ENCODE results near the gene JTB.
"Not testable (repeated sequence)": the region's sequence is repeated elsewhere in the genome, so short reads cannot be mapped to it uniquely, and the experiment has no call there.

Gene JTB

GRCh38 chr1:153984123-153984894 is 6.8 kb upstream of the JTB start:
- peak overlapping the region in 3 of 7 experiments; percentile 53 to 60 (median 60) for H3K4me3 ChIP-seq
- peak overlapping the region in 14 of 21 experiments; percentile 80 to 94 (median 87) for H3K27ac ChIP-seq

GRCh38 chr1:153981735-153982134 is 4.3 kb upstream of the JTB start:
- peak overlapping the region in 2 of 21 experiments; percentile 16 to 21 for H3K27ac ChIP-seq
- H3K4me3 ChIP-seq, result not testable (repeated sequence)

GRCh38 chr1:153979091-153979490 is 1.6 kb upstream of the JTB start:
- H3K27ac ChIP-seq, result peak overlapping the region in 1 of 21 experiments; percentile 99
- H3K4me3 ChIP-seq, result not testable (repeated sequence)

- peak overlapping the region in 19 of 21 experiments; percentile 89 to 99 (median 96) for H3K27ac ChIP-seq
- H3K4me3 ChIP-seq, result peak overlapping the region; percentile 63 to 99 (median 91)
Observed at GRCh38 chr1:153978274-153978909, 918 bp upstream of the JTB start.

DNA sequence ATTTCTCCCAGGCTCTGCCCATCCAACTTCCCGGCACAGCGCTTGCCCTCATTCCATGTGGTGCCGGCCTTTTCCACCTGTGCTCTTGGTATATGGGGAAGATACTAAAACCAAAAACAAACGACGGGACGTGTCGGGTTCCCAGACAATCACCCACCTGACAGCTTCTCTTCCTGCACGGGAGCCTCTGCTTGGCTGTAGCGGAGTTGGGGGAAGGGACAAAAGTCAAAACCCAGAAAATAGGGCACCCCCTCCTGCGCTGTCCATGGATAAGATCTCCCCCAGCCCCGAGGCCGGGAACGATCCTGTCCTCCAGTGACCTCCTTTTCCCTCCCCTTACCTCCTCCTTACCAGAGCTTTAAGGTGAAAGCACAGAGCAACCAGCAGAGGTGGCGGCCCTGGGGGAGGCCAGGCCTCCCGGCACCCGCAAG is 640 bp downstream of the JTB start:
- H3K27ac ChIP-seq, result peak overlapping the region; percentile 86 to 99 (median 95)
- peak overlapping the region; percentile 63 to 99 (median 91) for H3K4me3 ChIP-seq

GRCh38 chr1:153973525-153973924 is 3.9 kb downstream of the JTB start:
- Histone ChIP-seq H3K27ac (peak overlapping the region in 1 of 21 experiments; percentile 5), H3K4me3 (no peak overlapping the region)

DNA sequence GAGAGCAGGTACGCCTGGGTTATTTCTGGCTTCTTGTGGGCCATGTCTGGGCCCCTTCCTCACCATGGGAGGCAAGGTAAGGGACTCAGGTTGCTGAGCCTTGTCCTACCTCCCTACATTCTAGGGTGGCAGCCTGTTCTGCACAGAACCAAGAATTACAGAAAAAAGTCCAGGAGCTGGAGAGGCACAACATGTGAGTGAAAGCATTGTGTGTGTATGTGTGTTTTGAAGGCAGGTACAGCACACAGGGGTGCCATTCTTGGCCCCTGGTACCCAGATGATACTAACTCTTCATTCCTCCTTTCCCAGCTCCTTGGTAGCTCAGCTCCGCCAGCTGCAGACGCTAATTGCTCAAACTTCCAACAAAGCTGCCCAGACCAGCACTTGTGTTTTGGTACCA is 4.4 kb downstream of the JTB start:
- Histone ChIP-seq H3K4me3 (no peak overlapping the region), H3K27ac (peak overlapping the region in 1 of 21 experiments; percentile 5)

DNA sequence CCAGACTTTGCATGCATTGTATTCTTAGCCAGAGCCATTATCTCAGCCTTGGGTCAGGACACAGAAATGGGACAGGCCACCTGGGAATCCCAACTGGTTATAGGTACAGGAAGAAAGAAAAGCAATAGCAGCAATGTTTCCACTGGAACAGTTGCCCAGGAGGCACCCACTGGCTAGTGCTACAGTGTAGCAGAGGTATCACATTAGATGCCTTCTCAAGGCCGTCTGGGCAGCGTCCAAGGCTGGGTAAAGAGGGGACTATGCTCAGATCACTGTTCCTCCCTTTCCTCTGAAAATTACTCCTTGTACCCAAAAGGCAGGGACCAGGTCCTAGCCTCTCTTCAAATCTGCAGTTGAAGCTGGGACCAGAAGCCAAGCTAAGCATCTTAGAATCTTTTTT is 7.1 kb downstream of the JTB start:
- Histone ChIP-seq H3K4me3 (no peak overlapping the region), H3K27ac (no peak overlapping the region)

GRCh38 chr1:153968972-153969371 is 8.5 kb downstream of the JTB start:
- Histone ChIP-seq H3K4me3 (no peak overlapping the region), H3K27ac (peak overlapping the region in 4 of 21 experiments; percentile 1 to 89 (median 28))

DNA sequence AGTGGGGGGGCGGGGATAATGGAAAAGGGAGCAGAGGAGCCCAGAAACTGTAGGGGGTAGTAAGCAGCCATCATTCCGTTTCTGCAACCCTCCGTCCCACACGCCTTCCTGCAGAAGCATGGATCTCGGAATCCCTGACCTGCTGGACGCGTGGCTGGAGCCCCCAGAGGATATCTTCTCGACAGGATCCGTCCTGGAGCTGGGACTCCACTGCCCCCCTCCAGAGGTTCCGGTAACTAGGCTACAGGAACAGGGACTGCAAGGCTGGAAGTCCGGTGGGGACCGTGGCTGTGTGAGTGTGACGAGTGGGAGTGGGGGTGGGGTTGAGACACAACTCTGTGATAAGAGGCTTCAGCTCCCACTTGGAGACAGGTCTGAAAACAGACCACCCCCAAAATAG is 9.1 kb downstream of the JTB start:
- Histone ChIP-seq H3K27ac (peak overlapping the region in 16 of 21 experiments; percentile 29 to 94 (median 86)), H3K4me3 (peak overlapping the region; percentile 53 to 67 (median 62))

DNA sequence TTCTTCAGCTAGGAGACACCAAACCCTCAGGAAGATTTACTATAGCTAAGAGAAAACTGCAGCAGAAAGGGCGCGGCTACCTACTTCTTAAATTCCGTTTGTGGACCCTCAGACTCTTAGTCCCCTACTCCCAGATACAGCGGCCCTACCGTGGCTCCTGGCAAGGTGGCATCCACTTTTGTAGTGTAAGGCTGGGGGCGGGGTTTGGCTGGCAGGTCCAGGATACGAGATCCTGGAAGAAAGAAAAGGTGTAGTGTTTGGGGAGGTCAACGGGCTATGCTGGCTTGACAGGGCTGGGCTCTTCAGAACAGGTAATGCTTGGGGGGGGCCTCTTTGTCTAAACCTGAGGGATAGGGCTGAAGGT is 9.5 kb downstream of the JTB start:
- H3K27ac ChIP-seq, result peak overlapping the region in 20 of 21 experiments; percentile 74 to 94 (median 85)
- H3K4me3 ChIP-seq, result peak overlapping the region; percentile 53 to 67 (median 62)

GRCh38 chr1:153967107-153967999 is 10.1 kb downstream of the JTB start, which contains the start of gene CREB3L4:
CREB3L4 (plus strand) TSS chr1:153967902; CDS start chr1:153968526, 624 bp downstream.
- H3K27ac ChIP-seq, result peak within 1 kb of the TSS in 20 of 21 experiments; percentile 74 to 94 (median 85)
- peak within 1 kb of the TSS; percentile 53 to 67 (median 62) for H3K4me3 ChIP-seq

DNA sequence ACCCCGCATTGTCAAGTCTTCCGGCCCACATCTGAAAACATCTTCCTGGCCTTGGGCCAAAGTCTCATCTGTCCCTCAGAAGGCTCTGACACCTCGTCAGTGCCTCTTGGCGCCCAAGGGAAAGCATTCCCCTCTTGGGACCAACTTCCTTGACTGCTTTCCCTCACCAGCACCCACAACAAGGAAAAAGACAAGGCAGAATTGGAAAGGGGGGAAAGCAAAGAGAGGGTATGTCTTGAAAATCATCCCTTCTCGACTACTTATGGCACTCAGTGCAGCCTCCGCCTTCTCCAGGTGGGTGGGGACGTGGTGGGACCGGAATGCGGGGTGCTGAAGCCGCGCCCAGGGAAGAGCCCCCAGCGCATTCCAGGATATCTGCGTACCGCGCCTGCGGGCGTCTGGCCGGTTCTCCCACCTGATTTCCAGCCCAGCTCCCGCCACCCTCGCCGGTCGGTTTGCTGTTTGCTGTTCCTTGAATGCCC is 13.6 kb downstream of the JTB start:
- H3K27ac ChIP-seq, result peak overlapping the region in 20 of 21 experiments; percentile 85 to 98 (median 94)
- peak overlapping the region; percentile 47 to 83 (median 66) for H3K4me3 ChIP-seq

GRCh38 chr1:153963030-153963849 is 14.2 kb downstream of the JTB start, which contains the start of gene SLC39A1:
SLC39A1 (minus strand) TSS chr1:153963537; CDS start chr1:153962715, 822 bp downstream.
- H3K4me3 ChIP-seq, result peak within 1 kb of the TSS; percentile 47 to 83 (median 66)
- H3K27ac ChIP-seq, result peak within 1 kb of the TSS; percentile 41 to 98 (median 94)

- H3K27ac ChIP-seq, result peak overlapping the region; percentile 41 to 98 (median 94)
- H3K4me3 ChIP-seq, result peak overlapping the region; percentile 47 to 83 (median 66)
Observed at GRCh38 chr1:153962088-153963029, 15.1 kb downstream of the JTB start.

DNA sequence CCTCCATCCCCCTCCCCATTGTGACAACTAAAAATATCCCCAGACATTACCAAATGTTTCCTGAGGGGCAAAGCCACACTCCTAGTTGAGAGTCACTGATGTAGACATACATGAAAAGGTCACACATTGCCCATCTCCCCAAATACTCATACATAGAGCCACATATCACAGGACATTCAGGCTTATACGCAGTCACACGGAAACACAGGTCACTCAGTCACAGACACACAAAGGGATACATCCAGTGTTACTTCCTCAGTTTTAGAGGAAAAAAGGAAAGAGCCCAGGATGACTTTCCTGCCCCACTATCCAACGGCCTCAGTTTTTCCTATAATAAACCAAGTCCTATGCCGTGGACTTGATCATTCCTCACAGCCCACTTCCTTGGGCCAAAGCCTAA is 16.1 kb downstream of the JTB start:
- Histone ChIP-seq H3K27ac (peak overlapping the region in 17 of 21 experiments; percentile 14 to 98 (median 95)), H3K4me3 (peak overlapping the region in 3 of 7 experiments; percentile 60 to 66 (median 66))

DNA sequence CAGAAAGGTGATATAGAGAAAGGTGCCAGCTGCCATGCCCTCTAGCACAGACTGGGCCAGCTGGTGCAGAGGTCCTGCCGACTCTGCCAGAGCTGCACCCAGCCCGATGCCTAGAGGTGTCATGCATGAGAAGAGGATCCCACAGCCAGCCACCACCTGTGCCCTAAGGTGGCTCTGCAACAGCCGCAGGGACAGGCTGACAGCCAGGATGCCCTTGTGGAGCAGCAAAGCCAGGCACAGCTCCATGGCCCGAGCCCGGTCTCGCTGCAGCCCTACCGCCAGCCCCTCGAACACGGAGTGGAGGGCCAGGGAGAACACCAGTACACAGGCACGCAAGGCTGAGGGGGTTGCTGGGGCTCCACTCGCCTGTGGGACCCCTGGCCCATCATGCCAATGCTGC is 17.3 kb downstream of the JTB start:
- no peak overlapping the region for H3K4me3 ChIP-seq
- peak overlapping the region in 4 of 21 experiments; percentile 6 to 96 (median 38) for H3K27ac ChIP-seq
